K562 (cell line): ENCODE data around the gene GPR42. TPM values are rescaled to one million over a fixed set of nuclear protein-coding genes. Genes with fewer than 3 reads are reported as not detected.

ENCODE experiments used
- CHD2 ChIP-seq: IDR thresholded peaks from 2 replicates; pipeline ENCODE4 v1.6.1; 2011; ENCODE audit warnings: low read depth, low read length
- CHD4 ChIP-seq: fragments of 200-600 bp; sonication (generic); IDR thresholded peaks from 3 replicates; pipeline ENCODE4 v1.6.1; 2012; ENCODE audit warnings: low read depth, mild to moderate bottlenecking, mixed read lengths, low read length, inconsistent platforms; ENCODE audit not compliant: insufficient read depth, insufficient replicate concordance, poor library complexity, severe bottlenecking
- FOXK2 ChIP-seq, 2 experiments: fragments of 450-650 bp; IDR thresholded peaks in 1 of 2; conservative IDR thresholded peaks in 1 of 2; 2 replicates each; pipeline ENCODE4 v1.6.1; 2016; ENCODE audit warnings: low read depth in 2 of 2, mild to moderate bottlenecking in 1 of 2
- HDAC1 ChIP-seq, 2 experiments: fragments of 450-650 bp; IDR thresholded peaks; 2 replicates each; pipeline ENCODE4 v1.6.1; 2016 to 2017; ENCODE audit warnings: inconsistent platforms in 1 of 2, mild to moderate bottlenecking in 1 of 2, moderate library complexity in 1 of 2
- KLF10 ChIP-seq: fragments of 250-450 bp; sonication (Bioruptor Pico); IDR thresholded peaks from 2 replicates; pipeline ENCODE4 v1.6.1; 2021; ENCODE audit warnings: matching md5 sums
- SAFB ChIP-seq: fragments of 200-400 bp; formaldehyde crosslinking; IDR thresholded peaks from 2 replicates; pipeline ENCODE4 v1.6.1; 2017; ENCODE audit warnings: low read depth, low read length, borderline replicate concordance
- TCF3 ChIP-seq: sonication (generic); formaldehyde crosslinking; IDR thresholded peaks from 2 replicates; pipeline ENCODE4 v1.4.0; 2020; ENCODE audit warnings: mild to moderate bottlenecking, missing genetic modification reagents
- polyA plus RNA-seq, 8 experiments: library from polyadenylated mRNA; depleted of rRNA in 4 of 8; stranded (reverse) in 5 of 8; unstranded in 3 of 8; fragments of >200 nt; fragmentation: Nextera tagmentation in 2 of 8; fragmentation: Illumina TruSeq in 1 of 8; extraction: Ambion mirVana in 2 of 8; extraction: Trizol in 1 of 8; gene quantifications; 2 replicates each; pipeline versions ENCODE4 v1.2.1 to v1.2.3, GENCODE V29; 2011 to 2014; ENCODE audit warnings: inconsistent platforms in 1 of 8, missing spikeins in 1 of 8
- total RNA-seq, 7 experiments: library from RNA; depleted of rRNA in 6 of 7; stranded (reverse); fragments of >200 nt in 6 of 7; fragmentation: Illumina TruSeq in 2 of 7; extraction: Trizol in 2 of 7; gene quantifications; 2 replicates each; pipeline versions ENCODE4 v1.2.1 to v1.2.3, GENCODE V29; 2011 to 2021; ENCODE audit warnings: low replicate concordance in 1 of 7
- TF ChIP-seq, protein P1 (sequence below): fragments of 450-650 bp; IDR thresholded peaks from 2 replicates; pipeline ENCODE4 v1.6.1; 2016; ENCODE audit warnings: mild to moderate bottlenecking, moderate library complexity
- TF ChIP-seq, protein P2 (sequence below): sonication (generic); formaldehyde crosslinking; IDR thresholded peaks from 2 replicates; pipeline ENCODE4 v1.9.0; 2022; ENCODE audit warnings: mild to moderate bottlenecking, missing genetic modification reagents
- TF ChIP-seq, protein P3 (sequence below), 3 experiments: fragments of 200-800 bp in 1 of 3; fragments of 250-450 bp in 1 of 3; fragments of 450-650 bp in 1 of 3; sonication (Bioruptor Pico) in 1 of 3; sonication (Bioruptor generic) in 1 of 3; formaldehyde crosslinking in 1 of 3; IDR thresholded peaks; 2 replicates each; pipeline versions ENCODE4 v1.6.1 to v1.8.0; 2016 to 2022; ENCODE audit warnings: mild to moderate bottlenecking in 2 of 3, missing genetic modification characterization in 2 of 3, missing compliant biosample characterization in 1 of 3, moderate library complexity in 1 of 3

The GPR42 gene
- total and polyA plus RNA-seq, 9 of the 15 experiments (the other 6 are each of a cell fraction or from before 2014, with no cell fraction given): not detected

DNA sequence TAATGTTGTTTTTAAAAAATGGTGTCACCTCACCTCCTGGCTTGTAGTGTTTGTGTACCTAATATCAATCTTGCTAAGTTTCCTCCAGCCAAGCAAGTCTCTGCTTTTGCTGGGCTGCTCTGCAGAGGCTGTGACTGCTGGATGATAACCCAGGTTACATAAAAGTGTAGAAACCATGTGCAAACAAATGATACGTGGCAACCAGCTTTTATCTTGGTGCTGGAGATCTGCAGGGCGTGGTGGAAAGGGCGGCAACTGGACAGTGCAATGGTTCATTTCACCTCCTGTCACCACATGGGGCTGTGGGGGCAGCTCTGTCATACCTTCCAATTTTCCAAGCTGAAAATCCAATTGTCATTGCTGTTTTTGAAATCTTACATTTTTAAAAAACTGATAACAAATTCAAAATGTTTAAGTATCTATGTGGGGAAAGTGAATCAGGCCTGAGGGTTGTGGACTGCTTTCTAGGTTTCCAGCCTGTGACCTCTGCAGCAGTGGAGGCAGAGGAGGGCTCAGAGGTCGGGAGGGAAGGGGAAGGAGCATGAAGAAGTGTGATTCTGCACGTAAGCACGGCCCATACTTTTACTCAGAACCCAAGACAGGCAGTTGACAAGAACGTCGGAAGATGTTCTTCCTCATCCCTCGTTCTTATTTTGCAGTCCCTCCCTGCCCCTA is 9.7 kb downstream of the GPR42 start (continued):
- TF ChIP-seq, protein P1, sequence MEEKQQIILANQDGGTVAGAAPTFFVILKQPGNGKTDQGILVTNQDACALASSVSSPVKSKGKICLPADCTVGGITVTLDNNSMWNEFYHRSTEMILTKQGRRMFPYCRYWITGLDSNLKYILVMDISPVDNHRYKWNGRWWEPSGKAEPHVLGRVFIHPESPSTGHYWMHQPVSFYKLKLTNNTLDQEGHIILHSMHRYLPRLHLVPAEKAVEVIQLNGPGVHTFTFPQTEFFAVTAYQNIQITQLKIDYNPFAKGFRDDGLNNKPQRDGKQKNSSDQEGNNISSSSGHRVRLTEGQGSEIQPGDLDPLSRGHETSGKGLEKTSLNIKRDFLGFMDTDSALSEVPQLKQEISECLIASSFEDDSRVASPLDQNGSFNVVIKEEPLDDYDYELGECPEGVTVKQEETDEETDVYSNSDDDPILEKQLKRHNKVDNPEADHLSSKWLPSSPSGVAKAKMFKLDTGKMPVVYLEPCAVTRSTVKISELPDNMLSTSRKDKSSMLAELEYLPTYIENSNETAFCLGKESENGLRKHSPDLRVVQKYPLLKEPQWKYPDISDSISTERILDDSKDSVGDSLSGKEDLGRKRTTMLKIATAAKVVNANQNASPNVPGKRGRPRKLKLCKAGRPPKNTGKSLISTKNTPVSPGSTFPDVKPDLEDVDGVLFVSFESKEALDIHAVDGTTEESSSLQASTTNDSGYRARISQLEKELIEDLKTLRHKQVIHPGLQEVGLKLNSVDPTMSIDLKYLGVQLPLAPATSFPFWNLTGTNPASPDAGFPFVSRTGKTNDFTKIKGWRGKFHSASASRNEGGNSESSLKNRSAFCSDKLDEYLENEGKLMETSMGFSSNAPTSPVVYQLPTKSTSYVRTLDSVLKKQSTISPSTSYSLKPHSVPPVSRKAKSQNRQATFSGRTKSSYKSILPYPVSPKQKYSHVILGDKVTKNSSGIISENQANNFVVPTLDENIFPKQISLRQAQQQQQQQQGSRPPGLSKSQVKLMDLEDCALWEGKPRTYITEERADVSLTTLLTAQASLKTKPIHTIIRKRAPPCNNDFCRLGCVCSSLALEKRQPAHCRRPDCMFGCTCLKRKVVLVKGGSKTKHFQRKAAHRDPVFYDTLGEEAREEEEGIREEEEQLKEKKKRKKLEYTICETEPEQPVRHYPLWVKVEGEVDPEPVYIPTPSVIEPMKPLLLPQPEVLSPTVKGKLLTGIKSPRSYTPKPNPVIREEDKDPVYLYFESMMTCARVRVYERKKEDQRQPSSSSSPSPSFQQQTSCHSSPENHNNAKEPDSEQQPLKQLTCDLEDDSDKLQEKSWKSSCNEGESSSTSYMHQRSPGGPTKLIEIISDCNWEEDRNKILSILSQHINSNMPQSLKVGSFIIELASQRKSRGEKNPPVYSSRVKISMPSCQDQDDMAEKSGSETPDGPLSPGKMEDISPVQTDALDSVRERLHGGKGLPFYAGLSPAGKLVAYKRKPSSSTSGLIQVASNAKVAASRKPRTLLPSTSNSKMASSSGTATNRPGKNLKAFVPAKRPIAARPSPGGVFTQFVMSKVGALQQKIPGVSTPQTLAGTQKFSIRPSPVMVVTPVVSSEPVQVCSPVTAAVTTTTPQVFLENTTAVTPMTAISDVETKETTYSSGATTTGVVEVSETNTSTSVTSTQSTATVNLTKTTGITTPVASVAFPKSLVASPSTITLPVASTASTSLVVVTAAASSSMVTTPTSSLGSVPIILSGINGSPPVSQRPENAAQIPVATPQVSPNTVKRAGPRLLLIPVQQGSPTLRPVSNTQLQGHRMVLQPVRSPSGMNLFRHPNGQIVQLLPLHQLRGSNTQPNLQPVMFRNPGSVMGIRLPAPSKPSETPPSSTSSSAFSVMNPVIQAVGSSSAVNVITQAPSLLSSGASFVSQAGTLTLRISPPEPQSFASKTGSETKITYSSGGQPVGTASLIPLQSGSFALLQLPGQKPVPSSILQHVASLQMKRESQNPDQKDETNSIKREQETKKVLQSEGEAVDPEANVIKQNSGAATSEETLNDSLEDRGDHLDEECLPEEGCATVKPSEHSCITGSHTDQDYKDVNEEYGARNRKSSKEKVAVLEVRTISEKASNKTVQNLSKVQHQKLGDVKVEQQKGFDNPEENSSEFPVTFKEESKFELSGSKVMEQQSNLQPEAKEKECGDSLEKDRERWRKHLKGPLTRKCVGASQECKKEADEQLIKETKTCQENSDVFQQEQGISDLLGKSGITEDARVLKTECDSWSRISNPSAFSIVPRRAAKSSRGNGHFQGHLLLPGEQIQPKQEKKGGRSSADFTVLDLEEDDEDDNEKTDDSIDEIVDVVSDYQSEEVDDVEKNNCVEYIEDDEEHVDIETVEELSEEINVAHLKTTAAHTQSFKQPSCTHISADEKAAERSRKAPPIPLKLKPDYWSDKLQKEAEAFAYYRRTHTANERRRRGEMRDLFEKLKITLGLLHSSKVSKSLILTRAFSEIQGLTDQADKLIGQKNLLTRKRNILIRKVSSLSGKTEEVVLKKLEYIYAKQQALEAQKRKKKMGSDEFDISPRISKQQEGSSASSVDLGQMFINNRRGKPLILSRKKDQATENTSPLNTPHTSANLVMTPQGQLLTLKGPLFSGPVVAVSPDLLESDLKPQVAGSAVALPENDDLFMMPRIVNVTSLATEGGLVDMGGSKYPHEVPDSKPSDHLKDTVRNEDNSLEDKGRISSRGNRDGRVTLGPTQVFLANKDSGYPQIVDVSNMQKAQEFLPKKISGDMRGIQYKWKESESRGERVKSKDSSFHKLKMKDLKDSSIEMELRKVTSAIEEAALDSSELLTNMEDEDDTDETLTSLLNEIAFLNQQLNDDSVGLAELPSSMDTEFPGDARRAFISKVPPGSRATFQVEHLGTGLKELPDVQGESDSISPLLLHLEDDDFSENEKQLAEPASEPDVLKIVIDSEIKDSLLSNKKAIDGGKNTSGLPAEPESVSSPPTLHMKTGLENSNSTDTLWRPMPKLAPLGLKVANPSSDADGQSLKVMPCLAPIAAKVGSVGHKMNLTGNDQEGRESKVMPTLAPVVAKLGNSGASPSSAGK: peak; percentile 96
- TF ChIP-seq TCF3 (CRISPR knock-in tag) (peak; percentile 95), KLF10 (CRISPR knock-in tag) (no peak), CHD4 (no peak), FOXK2 (conservative IDR thresholded peaks at IDR 0.05 in 1 of 2, IDR thresholded peaks at IDR 0.05 in 1 of 2; ENCODE audit: low read depth in 2 of 2) (no peak; a peak in 1 of 4 replicates), SAFB (no peak), CHD2 (no peak), HDAC1 (IDR thresholded peaks at IDR 0.05) (peak; percentile 55 to 97; a peak in 3 of 4 replicates)
- TF ChIP-seq, protein P2, sequence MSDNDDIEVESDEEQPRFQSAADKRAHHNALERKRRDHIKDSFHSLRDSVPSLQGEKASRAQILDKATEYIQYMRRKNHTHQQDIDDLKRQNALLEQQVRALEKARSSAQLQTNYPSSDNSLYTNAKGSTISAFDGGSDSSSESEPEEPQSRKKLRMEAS: peak; percentile 97
- TF ChIP-seq, protein P3, sequence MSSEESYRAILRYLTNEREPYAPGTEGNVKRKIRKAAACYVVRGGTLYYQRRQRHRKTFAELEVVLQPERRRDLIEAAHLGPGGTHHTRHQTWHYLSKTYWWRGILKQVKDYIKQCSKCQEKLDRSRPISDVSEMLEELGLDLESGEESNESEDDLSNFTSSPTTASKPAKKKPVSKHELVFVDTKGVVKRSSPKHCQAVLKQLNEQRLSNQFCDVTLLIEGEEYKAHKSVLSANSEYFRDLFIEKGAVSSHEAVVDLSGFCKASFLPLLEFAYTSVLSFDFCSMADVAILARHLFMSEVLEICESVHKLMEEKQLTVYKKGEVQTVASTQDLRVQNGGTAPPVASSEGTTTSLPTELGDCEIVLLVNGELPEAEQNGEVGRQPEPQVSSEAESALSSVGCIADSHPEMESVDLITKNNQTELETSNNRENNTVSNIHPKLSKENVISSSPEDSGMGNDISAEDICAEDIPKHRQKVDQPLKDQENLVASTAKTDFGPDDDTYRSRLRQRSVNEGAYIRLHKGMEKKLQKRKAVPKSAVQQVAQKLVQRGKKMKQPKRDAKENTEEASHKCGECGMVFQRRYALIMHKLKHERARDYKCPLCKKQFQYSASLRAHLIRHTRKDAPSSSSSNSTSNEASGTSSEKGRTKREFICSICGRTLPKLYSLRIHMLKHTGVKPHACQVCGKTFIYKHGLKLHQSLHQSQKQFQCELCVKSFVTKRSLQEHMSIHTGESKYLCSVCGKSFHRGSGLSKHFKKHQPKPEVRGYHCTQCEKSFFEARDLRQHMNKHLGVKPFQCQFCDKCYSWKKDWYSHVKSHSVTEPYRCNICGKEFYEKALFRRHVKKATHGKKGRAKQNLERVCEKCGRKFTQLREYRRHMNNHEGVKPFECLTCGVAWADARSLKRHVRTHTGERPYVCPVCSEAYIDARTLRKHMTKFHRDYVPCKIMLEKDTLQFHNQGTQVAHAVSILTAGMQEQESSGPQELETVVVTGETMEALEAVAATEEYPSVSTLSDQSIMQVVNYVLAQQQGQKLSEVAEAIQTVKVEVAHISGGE (CRISPR knock-in tag; IDR thresholded peaks at IDR 0.05): peak in 1 of 3 experiments; percentile 74; a peak in 2 of 6 replicates
